Endodermal cell (in vitro differentiated cells): ENCODE data around the gene LAYN. TPM values are rescaled to one million over a fixed set of nuclear protein-coding genes. Genes with fewer than 3 reads are reported as not detected.
A peak's percentile ranks its signal among the peaks of the same experiment; 100 is the strongest.

Experiments used
- DNase-seq: peaks from one replicate; pipeline ENCODE4 v3.0.0-alpha.2; 2017
- H3K27ac ChIP-seq: 2 replicates; pipeline ENCODE4 v1.5.1; 2013; ENCODE audit warnings: mild to moderate bottlenecking, low read depth, low read length, moderate library complexity
- H3K27me3 ChIP-seq: 2 replicates; pipeline ENCODE4 v1.6.1; 2013; ENCODE audit warnings: mild to moderate bottlenecking, low read length, moderate library complexity; ENCODE audit not compliant: insufficient read depth, control insufficient read depth, poor library complexity, severe bottlenecking
- H3K36me3 ChIP-seq: 2 replicates; pipeline ENCODE4 v1.7.0; 2013; ENCODE audit warnings: mild to moderate bottlenecking, low read length, moderate library complexity; ENCODE audit not compliant: control insufficient read depth, insufficient read depth
- H3K4me1 ChIP-seq: one replicate; pipeline ENCODE4 v1.7.0; 2013; ENCODE audit warnings: low read length; ENCODE audit not compliant: control insufficient read depth, insufficient read depth
- H3K4me3 ChIP-seq: 2 replicates; pipeline ENCODE4 v1.5.1; 2013; ENCODE audit warnings: mild to moderate bottlenecking, low read length, moderate library complexity
- H3K9ac ChIP-seq: 2 replicates; pipeline ENCODE4 v1.6.1; 2013; ENCODE audit warnings: mild to moderate bottlenecking, low read length, moderate library complexity; ENCODE audit not compliant: poor library complexity, severe bottlenecking; ENCODE audit errors: extremely low read depth
- H3K9me3 ChIP-seq: 2 replicates; pipeline ENCODE4 v1.6.1; 2013; ENCODE audit warnings: mild to moderate bottlenecking, low read length, moderate library complexity; ENCODE audit not compliant: control insufficient read depth
- H3K27ac Mint-ChIP-seq: 2 replicates; pipeline ENCODE4 v1.8.0; 2020; ENCODE audit warnings: mixed read lengths
- H3K27me3 Mint-ChIP-seq: 2 replicates; pipeline ENCODE4 v1.8.0; 2021; ENCODE audit warnings: mild to moderate bottlenecking, mixed read lengths; ENCODE audit not compliant: insufficient read depth
- H3K36me3 Mint-ChIP-seq: 2 replicates; pipeline ENCODE4 v1.8.0; 2020; ENCODE audit warnings: low read depth, mixed read lengths
- H3K4me1 Mint-ChIP-seq: 2 replicates; pipeline ENCODE4 v1.8.0; 2020; ENCODE audit warnings: mixed read lengths
- H3K4me3 Mint-ChIP-seq: 2 replicates; pipeline ENCODE4 v1.8.0; 2020; ENCODE audit warnings: mild to moderate bottlenecking, moderate library complexity, mixed read lengths
- H3K9me3 Mint-ChIP-seq: 2 replicates; pipeline ENCODE4 v1.8.0; 2020; ENCODE audit warnings: mild to moderate bottlenecking, mixed read lengths
- CTCF ChIP-seq: fragments of 200-600 bp; sonication (generic); conservative IDR thresholded peaks from 2 replicates; pipeline ENCODE4 v1.5.0; 2021; ENCODE audit warnings: antibody characterized with exemption, mild to moderate bottlenecking
- WGBS, 2 experiments: methylation state at CpG; one replicate each; pipeline versions ENCODE4 v1.1.5 to v1.1.7; 2013; ENCODE audit warnings: missing lambda C conversion rate in 2 of 2, mixed read lengths in 1 of 2; ENCODE audit not compliant: insufficient coverage in 1 of 2, insufficient read length in 1 of 2; 5-methylcytosine and 5-hydroxymethylcytosine counted together
- total RNA-seq, 2 donors: library from RNA; stranded (reverse); fragmentation: NEBNext Ultra II Directional in 1 of 2; extraction: Animal tissue kit (Norgen Biotek cat#: 25700) in 1 of 2; gene quantifications; 2 replicates in 1 of 2; 3 replicates in 1 of 2; pipeline ENCODE4 v1.2.1, GENCODE V29; 2021

LAYN gene
- total RNA-seq, 2 donors from 2014 or later = 1.1 to 1.5 TPM

DNA sequence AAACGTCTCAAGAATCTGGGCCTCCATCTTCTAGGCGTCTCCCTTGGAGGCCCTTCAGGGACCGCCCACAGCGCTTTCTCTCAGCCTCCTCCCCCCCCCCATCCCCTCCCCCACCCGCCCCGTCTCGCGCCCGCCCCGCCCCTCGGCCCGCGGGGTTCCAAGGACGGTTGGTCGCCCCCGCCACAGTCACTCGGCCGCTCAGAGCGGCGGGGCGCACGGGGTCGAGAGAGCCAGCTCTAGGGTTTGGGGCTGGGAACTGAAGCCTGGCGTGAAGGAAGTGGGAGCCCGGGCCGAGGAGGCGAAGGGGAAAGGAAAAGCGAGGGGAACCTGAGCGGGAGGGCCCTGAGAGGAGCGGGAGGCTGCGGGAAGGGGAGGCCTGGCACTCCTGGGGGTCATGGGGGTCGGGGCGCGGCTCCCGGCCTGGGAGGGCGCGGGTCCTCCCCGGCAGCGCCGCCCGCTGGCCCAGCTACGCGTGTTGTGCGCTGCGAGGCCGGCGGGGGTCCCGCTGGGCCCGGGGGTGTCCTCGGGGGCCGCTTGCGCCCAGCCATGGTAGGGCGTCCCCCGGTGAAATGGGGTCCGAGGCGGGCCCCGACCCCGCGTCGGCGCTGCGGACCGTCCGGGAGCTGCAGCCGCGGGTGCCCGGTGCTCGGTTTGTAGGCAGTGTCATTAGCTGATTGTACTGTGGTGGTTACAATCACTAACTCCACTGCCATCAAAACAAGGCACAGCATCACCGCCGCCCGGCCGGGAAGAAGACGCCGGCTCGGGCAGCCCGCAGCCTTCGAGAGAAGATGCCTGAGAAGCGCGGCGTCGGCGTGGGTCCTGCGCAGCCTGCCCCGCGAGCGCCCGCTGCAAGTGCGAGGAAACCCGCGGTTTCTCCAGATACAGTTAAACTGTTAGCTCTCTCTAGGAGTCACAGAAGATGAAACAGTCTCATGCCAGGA is 28.0 kb upstream of the LAYN start, which contains the start of gene BTG4:
TSS of gene BTG4 (minus strand) at position 91 of the 944 bp plus-strand sequence. CDS start 13,610 bp downstream, outside the sequence.
- Histone ChIP-seq H3K4me3 (peak within 1 kb of the TSS; percentile 46), H3K9me3 (no peaks in the 10 kb centered on the region), H3K9ac (no peak within 1 kb of the TSS), H3K27me3 (peaks cover 47% of the 10 kb centered on the region), H3K4me1 (peaks cover 6% of the 10 kb centered on the region), H3K36me3 (no peaks in the 10 kb centered on the region), H3K27ac (no peak within 1 kb of the TSS)
- peaks cover 52% of the 10 kb centered on the region for H3K27me3 Mint-ChIP-seq
- H3K27ac Mint-ChIP-seq = no peak within 1 kb of the TSS
- H3K4me3 Mint-ChIP-seq = peak within 1 kb of the TSS; percentile 63
- WGBS, 2 experiments = 4 to 5% methylated on average over 19 to 87 of the region's 90 CpGs
- peak; percentile 83 for DNase-seq
- H3K9me3 Mint-ChIP-seq = no peaks in the 10 kb centered on the region
- peak; percentile 59 for TF ChIP-seq CTCF
- peaks cover 13% of the 10 kb centered on the region for H3K4me1 Mint-ChIP-seq
- H3K36me3 Mint-ChIP-seq = no peaks in the 10 kb centered on the region

DNA sequence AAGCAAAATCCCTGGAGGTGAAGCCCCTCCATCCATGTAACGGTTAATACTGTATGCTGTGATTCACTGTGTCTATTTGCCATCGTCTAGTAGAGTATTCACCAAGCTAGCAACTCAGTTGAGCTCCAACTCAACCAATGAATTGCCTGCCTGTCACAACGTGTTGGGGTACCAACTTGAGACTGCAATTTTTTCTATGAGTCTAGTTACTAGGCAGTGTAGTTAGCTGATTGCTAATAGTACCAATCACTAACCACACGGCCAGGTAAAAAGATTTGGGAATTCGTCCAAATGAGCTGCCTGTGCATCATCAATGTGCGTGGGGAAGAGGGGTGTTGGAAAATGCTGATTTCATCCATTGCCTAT is 27.3 kb upstream of the LAYN start:
- Mint-ChIP-seq H3K9me3 (no peaks in the 10 kb centered on the region), H3K4me1 (peaks cover 13% of the 10 kb centered on the region), H3K27ac (no peak overlapping the region), H3K36me3 (no peaks in the 10 kb centered on the region), H3K27me3 (peaks cover 48% of the 10 kb centered on the region), H3K4me3 (peak overlapping the region; percentile 63)
- peak overlapping the region; percentile 46 for H3K4me3 ChIP-seq
- no peak for TF ChIP-seq CTCF
- H3K36me3 ChIP-seq = no peaks in the 10 kb centered on the region
- 40 to 82% methylated on average over 2 to 6 of the region's 6 CpGs for WGBS, 2 experiments
- peaks cover 6% of the 10 kb centered on the region for H3K4me1 ChIP-seq
- no peaks in the 10 kb centered on the region for H3K9me3 ChIP-seq
- no peak overlapping the region for H3K9ac ChIP-seq
- H3K27ac ChIP-seq = no peak overlapping the region
- no peak for DNase-seq
- H3K27me3 ChIP-seq = peaks cover 41% of the 10 kb centered on the region

GRCh38 chr11:111514216-111515031 is 26.1 kb upstream of the LAYN start, which contains the start of gene HOATZ:
Gene HOATZ, plus strand, starts transcription at chr11:111514778. Its CDS starts 7 bp downstream, at chr11:111514785.
- no peak within 1 kb of the TSS for H3K27ac Mint-ChIP-seq
- Histone ChIP-seq H3K9me3 (no peaks in the 10 kb centered on the region), H3K27ac (no peak within 1 kb of the TSS), H3K27me3 (peaks cover 39% of the 10 kb centered on the region), H3K4me3 (peak within 1 kb of the TSS; percentile 67), H3K9ac (no peak within 1 kb of the TSS), H3K4me1 (peaks cover 6% of the 10 kb centered on the region), H3K36me3 (no peaks in the 10 kb centered on the region)
- peak; percentile 62 for TF ChIP-seq CTCF
- H3K36me3 Mint-ChIP-seq = no peaks in the 10 kb centered on the region
- DNase-seq = peak; percentile 90
- 12 to 15% methylated on average over 14 to 36 of the region's 39 CpGs for WGBS, 2 experiments
- peaks cover 13% of the 10 kb centered on the region for H3K4me1 Mint-ChIP-seq
- H3K4me3 Mint-ChIP-seq = peak within 1 kb of the TSS; percentile 49
- no peaks in the 10 kb centered on the region for H3K9me3 Mint-ChIP-seq
- peaks cover 48% of the 10 kb centered on the region for H3K27me3 Mint-ChIP-seq
